ENCODE data around the gene TRIO.

The TRIO gene

DNA sequence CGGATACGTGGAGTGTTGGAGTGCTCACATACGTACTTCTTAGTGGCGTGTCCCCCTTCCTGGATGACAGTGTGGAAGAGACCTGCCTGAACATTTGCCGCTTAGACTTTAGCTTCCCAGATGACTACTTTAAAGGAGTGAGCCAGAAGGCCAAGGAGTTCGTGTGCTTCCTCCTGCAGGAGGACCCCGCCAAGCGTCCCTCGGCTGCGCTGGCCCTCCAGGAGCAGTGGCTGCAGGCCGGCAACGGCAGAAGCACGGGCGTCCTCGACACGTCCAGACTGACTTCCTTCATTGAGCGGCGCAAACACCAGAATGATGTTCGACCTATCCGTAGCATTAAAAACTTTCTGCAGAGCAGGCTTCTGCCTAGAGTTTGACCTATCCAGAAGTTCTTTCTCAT lies 364.9 kb downstream of the TRIO start:
- in situ Hi-C loops (cut with HindIII; ENCODE audit: low sequenced_read_pairs) = no loop called here

- in situ Hi-C loops (cut with HindIII; ENCODE audit: low sequenced_read_pairs) = no loop called here
Measured at GRCh38 chr5:14509556-14509955, 366.4 kb downstream of the TRIO start.

- in situ Hi-C loops (cut with HindIII; ENCODE audit: low sequenced_read_pairs) = loop anchor here (5.0 kb wide), 1 partner anchor 87 kb away; no protein-coding TSS in a partner anchor
Measured at GRCh38 chr5:14510156-14510734, 367.1 kb downstream of the TRIO start.

DNA sequence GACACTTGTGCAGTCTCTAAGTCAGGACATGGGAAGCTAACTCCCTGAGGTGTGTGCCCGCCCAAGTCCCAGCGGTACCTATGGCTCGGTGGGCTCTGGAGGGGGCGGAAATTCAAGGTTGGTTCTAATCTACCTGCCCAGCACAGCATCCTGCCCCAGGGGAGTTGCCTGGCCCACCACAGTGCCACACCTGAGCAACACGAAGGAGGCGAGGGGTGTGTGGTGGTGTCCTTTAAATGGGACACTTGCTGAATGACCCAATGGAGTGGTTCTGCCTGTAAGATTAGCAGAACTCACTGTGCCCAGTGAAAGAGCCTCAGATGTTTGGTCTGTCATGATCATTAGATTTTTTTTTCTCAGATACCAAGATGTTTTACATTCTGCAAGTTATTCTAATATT lies 367.7 kb downstream of the TRIO start:
- in situ Hi-C loops (cut with HindIII; ENCODE audit: low sequenced_read_pairs) = loop anchor here (5.0 kb wide), 1 partner anchor 86 kb away; no protein-coding TSS in a partner anchor

GRCh38 chr5:14512574-14512973 lies 369.4 kb downstream of the TRIO start:
- in situ Hi-C loops (cut with HindIII; ENCODE audit: low sequenced_read_pairs) = loop anchor here (5.0 kb wide), 1 partner anchor 85 kb away; no protein-coding TSS in a partner anchor

DNA sequence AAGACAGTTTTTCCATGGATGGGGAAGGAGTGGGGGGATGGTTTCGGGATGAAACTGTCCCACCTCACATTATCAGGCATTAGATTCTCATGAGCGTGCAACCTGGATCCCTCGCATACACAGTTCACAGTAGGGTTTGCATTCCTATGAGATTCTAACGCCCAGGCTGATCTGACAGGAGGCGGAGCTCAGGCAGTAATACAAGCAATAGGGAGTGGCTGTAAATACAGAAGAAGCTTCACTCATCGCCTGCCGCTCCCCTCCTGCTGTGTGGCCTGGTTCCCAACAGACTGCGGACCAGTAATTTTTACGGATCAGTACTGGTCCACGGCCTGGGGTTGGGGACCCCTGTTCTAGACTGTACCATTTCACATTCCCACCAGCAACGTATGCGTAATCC lies 370.1 kb downstream of the TRIO start:
- in situ Hi-C loops (cut with HindIII; ENCODE audit: low sequenced_read_pairs) = loop anchor here (5.0 kb wide), 1 partner anchor 84 kb away; no protein-coding TSS in a partner anchor

GRCh38 chr5:14516901-14517300 lies 373.8 kb downstream of the TRIO start:
- in situ Hi-C loops (cut with HindIII; ENCODE audit: low sequenced_read_pairs) = no loop called here

DNA sequence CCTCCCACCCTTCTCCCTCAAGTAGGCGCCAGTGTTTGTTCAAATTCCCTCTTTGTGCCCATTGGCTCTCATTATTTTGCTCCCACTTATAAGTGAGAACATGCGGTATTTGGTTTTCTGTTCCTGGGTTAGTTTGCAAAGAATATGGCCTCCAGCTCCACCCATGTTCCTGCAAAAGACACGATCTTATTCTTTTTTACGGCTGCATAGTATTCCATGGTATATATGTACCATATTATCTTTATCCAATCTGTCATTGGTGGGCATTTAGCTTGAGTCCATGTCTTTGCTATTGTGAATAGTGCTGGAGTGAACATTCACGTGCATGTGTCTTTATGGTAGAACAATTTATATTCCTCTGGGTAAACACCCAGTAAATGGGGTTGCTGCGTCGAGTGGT lies 375.5 kb downstream of the TRIO start:
- in situ Hi-C loops (cut with HindIII; ENCODE audit: low sequenced_read_pairs) = no loop called here

GRCh38 chr5:14521748-14522147 lies 378.6 kb downstream of the TRIO start:
- in situ Hi-C loops (cut with HindIII; ENCODE audit: low sequenced_read_pairs) = no loop called here

DNA sequence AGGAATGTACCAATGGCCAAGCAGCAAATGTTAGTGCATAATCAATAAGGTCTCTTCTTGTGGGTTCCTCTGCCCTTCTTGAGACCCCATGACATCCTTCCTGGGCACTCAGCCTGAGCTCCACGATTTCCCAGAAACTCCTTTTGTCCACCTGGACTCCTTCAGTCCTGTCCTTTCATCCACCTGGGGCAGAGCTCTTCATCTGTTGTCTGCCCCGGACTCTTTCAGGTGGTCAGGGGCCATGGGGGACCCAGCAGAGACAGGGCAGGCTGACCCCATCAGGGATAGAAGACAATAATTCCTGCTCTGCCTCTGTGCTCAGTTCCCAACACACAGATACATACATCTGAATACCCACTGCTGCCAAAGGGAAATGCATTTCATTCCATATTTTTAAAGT lies 379.6 kb downstream of the TRIO start:
- in situ Hi-C loops (cut with HindIII; ENCODE audit: low sequenced_read_pairs) = no loop called here

- in situ Hi-C loops (cut with HindIII; ENCODE audit: low sequenced_read_pairs) = no loop called here
Measured at GRCh38 chr5:14523243-14524034, 380.3 kb downstream of the TRIO start.

- in situ Hi-C loops (cut with HindIII; ENCODE audit: low sequenced_read_pairs) = loop anchor here (25.0 kb wide), 1 partner anchor 538 kb away; no protein-coding TSS in a partner anchor
Measured at GRCh38 chr5:14525397-14525796, 382.3 kb downstream of the TRIO start.

DNA sequence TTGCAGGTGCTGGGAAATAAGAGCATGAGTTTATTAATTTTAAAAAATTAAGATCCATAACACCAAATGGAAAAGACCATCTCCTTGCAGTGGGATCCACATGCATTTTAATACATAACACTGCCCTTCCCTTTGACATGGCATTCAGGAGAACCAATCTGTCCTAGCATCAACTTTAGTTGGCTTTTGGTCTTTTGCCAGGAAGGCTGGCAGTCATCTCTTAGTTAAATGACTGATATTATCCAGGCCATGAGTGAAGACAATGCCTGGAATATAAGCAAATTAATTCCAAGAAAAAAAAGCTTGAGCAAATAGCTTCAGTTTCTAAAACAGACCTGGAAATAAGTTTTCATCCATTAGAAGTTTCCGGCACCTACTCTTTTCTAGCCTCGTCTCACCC lies 383.4 kb downstream of the TRIO start:
- in situ Hi-C loops (cut with HindIII; ENCODE audit: low sequenced_read_pairs) = loop anchor here (25.0 kb wide), 1 partner anchor 539 kb away; no protein-coding TSS in a partner anchor

DNA sequence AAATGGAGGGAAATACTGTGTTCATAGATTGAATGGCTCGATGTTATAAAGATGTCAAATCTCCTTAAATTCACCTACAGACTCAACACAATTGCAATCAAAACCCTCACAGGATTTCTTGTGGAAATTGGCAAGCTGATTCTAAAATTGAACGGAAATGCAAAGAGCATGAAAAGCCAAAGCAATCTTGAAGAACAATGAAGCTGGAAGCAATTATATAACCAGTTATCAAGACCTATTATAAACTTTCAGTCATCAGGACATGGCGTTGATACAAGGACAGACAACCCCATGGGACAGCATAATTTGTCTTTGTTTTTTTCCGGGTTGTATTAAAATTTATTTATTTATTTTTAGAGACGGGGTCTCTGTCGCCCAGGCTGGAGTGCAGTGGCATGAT lies 385.0 kb downstream of the TRIO start:
- in situ Hi-C loops (cut with HindIII; ENCODE audit: low sequenced_read_pairs) = loop anchor here (25.0 kb wide), 1 partner anchor 541 kb away; no protein-coding TSS in a partner anchor

GRCh38 chr5:14528926-14529325 lies 385.8 kb downstream of the TRIO start:
- in situ Hi-C loops (cut with HindIII; ENCODE audit: low sequenced_read_pairs) = loop anchor here (25.0 kb wide), 1 partner anchor 542 kb away; no protein-coding TSS in a partner anchor

- in situ Hi-C loops (cut with HindIII; ENCODE audit: low sequenced_read_pairs) = loop anchor here (25.0 kb wide), 1 partner anchor 544 kb away; no protein-coding TSS in a partner anchor
Measured at GRCh38 chr5:14531668-14532067, 388.5 kb downstream of the TRIO start.

DNA sequence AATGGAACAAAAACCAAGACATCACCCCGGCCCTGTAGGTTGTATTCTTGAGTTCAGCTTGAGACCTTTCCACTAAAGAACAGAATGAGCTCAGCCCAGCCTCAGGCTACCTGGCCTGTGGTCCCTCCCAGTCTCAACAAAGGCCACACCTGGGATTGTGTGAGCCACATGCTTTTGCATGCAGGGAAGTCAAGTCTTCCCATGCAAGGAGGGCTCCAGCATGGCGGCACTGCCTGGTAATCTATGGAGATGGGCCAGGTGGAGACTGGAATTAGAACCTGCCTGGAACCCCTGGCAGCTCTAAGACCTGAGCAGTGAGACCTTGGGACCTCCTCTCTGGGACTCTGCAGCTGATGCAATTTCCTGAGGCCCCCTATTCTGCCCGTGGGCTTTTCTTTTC lies 389.0 kb downstream of the TRIO start:
- in situ Hi-C loops (cut with HindIII; ENCODE audit: low sequenced_read_pairs) = loop anchor here (25.0 kb wide), 1 partner anchor 545 kb away; no protein-coding TSS in a partner anchor

- in situ Hi-C loops (cut with HindIII; ENCODE audit: low sequenced_read_pairs) = loop anchor here (25.0 kb wide), 1 partner anchor 547 kb away; no protein-coding TSS in a partner anchor
Measured at GRCh38 chr5:14534773-14535172, 391.6 kb downstream of the TRIO start.

DNA sequence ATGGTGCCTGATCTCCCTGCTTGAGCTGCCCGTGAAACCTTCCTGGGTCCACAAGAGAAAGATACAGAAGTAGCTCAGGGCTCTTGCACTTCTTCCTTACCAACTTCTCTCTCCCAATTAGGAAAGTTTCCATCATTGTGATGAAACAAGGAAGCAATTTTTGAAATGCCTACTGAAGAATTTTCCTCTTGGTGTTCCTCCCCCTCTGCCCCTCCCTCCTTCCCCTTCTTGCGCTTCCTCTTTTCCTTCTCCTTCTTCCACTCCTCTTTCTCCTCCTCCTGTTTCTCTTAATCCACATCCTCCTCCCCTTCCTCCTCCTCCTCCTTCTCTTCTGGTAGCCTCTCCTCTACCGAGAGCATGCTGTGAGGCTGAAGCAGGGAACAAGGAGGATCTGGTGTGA lies 402.2 kb downstream of the TRIO start:
- in situ Hi-C loops (cut with HindIII; ENCODE audit: low sequenced_read_pairs) = loop anchor here (5.0 to 25.0 kb wide), 2 partner anchors 62 to 558 kb away; no protein-coding TSS in a partner anchor

DNA sequence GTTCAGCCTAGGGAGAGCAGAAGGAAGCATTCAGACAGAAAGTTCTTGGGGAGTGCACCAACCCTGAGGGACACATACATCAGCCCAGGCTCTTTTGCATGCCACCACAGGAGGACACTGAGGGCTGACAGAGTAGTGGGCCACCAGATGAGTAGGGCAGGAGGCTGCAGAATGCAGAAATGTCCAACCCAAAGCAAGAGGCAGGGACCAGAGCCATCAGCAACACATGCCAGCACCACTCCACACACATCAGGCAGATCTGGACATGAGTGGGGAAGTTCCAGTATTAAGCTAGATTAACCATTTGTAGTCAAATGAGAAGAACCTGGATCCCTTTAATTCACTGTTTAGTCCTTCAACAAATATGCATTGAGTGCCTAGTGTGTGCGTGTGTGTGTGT lies 402.7 kb downstream of the TRIO start:
- in situ Hi-C loops (cut with HindIII; ENCODE audit: low sequenced_read_pairs) = loop anchor here (5.0 to 25.0 kb wide), 2 partner anchors 61 to 559 kb away; no protein-coding TSS in a partner anchor

DNA sequence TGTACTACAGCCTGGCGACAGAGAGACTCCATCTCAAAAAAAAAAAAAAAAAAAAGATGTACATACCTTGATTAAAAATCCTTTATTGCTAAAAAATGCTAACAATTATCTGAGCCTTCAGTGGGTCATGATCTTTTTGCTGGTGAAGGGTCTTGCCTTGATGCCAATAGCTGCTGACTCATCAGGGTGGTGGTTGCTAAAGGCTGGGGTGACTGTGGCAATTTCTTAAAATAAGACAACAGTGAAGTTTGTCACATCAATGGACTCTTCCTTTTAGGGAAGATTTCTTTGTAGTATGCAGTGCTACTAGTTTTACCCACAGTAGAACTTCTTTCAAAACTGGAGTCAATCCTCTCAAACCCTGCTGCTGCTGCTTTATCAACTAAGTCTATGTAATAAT lies 404.5 kb downstream of the TRIO start:
- in situ Hi-C loops (cut with HindIII; ENCODE audit: low sequenced_read_pairs) = loop anchor here (5.0 to 25.0 kb wide), 2 partner anchors 60 to 560 kb away; no protein-coding TSS in a partner anchor

DNA sequence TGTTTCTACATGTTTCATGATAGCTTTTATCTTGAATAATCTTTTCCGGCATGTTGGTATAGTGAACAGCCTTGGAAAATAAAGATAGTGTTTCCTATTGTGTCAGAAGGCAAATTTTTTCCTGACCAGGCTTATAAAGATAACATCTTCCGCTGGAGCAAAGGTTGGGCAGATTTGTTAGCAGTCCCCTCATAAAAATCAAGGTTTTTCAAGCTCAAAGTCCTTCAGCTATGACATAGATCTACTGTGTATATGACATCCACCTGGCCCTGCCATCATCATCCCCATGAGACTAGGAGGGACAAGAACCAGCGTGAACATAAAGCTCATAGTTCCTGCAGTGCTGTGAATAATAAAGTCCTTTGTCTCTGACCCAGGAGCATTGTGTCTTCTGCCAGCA lies 408.1 kb downstream of the TRIO start:
- in situ Hi-C loops (cut with HindIII; ENCODE audit: low sequenced_read_pairs) = no loop called here

Measured in endothelial cell of hepatic sinusoid (primary cell).